MM.1S (cell line): ENCODE measurements around the gene NDST1.

ENCODE experiments used
- CTCF ChIP-seq: fragments of 300-600 bp; sonication (generic); IDR thresholded peaks from 2 replicates; pipeline ENCODE4 v1.5.1; 2016; ENCODE audit warnings: antibody characterized with exemption, low read length, mixed read lengths
- EZH2 ChIP-seq: fragments of 300-600 bp; sonication (generic); optimal IDR thresholded peaks from 2 replicates; pipeline ENCODE3; 2017; ENCODE audit warnings: low read depth, mild to moderate bottlenecking, antibody characterized with exemption, low read length, mixed read lengths
- EZH2phosphoT487 ChIP-seq: fragments of 300-600 bp; sonication (generic); IDR thresholded peaks from 2 replicates; pipeline ENCODE4 v1.6.1; 2018; ENCODE audit warnings: antibody characterized with exemption, low read length

GRCh38 chr5:150465927-150466326 lies 42.0 kb upstream of the NDST1 start:
- TF ChIP-seq CTCF (no peak), EZH2 (no peak), EZH2phosphoT487 (no peak)
